PFSK-1 (cell line): ENCODE data around the gene CACNG7.

Source experiments
- FOXP2 ChIP-seq: optimal IDR thresholded peaks from 2 replicates; pipeline ENCODE3; 2011; ENCODE audit warnings: borderline replicate concordance, control low read depth, inconsistent platforms; ENCODE audit not compliant: insufficient read depth; ENCODE audit errors: extremely low read length, extremely low read depth
- POLR2AphosphoS5 ChIP-seq: IDR thresholded peaks from 2 replicates; pipeline ENCODE4 v1.6.1; 2012; ENCODE audit warnings: low read depth, mild to moderate bottlenecking, control low read depth, low read length, moderate library complexity
- SIN3A ChIP-seq: IDR thresholded peaks from 2 replicates; pipeline ENCODE4 v1.6.1; 2012; ENCODE audit warnings: mild to moderate bottlenecking, low read length, moderate library complexity, borderline replicate concordance; ENCODE audit not compliant: insufficient read depth
- TAF1 ChIP-seq: IDR thresholded peaks from 2 replicates; pipeline ENCODE4 v1.6.1; 2012; ENCODE audit warnings: low read length, control low read depth, borderline replicate concordance; ENCODE audit not compliant: insufficient read depth
- TF ChIP-seq, protein P1 (sequence below), 2 experiments: IDR thresholded peaks; 2 replicates each; pipeline versions ENCODE4 v1.6.1 to v1.8.0; 2011 to 2012; ENCODE audit warnings: low read depth in 2 of 2, low read length in 2 of 2, control low read depth in 1 of 2, inconsistent platforms in 1 of 2, mild to moderate bottlenecking in 1 of 2, moderate library complexity in 1 of 2; ENCODE audit not compliant: insufficient read depth in 1 of 2

CACNG7 gene

DNA sequence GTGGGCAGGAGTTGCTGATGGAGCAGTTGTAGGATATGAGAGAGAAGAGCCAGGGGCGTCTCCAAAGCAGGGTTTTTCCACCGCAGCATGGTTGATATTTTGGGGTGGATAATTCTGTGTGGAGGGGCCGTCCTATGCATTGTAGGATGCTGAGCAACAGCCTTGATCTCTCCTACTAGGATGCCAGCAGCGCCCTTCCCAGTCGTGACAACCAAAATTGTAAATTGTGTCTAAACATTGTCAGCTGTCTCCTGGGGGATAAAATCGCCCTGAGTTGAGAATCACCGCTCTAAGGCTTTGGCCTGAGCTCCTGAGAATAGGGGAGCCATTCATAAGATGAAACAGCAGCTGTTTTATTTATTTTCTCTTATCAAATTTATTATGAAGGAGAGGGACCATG, 57.9 kb downstream of the CACNG7 start:
- TF ChIP-seq POLR2AphosphoS5, result no peak
- TF ChIP-seq SIN3A, result no peak
- no peak for TF ChIP-seq TAF1
- TF ChIP-seq, protein P1, sequence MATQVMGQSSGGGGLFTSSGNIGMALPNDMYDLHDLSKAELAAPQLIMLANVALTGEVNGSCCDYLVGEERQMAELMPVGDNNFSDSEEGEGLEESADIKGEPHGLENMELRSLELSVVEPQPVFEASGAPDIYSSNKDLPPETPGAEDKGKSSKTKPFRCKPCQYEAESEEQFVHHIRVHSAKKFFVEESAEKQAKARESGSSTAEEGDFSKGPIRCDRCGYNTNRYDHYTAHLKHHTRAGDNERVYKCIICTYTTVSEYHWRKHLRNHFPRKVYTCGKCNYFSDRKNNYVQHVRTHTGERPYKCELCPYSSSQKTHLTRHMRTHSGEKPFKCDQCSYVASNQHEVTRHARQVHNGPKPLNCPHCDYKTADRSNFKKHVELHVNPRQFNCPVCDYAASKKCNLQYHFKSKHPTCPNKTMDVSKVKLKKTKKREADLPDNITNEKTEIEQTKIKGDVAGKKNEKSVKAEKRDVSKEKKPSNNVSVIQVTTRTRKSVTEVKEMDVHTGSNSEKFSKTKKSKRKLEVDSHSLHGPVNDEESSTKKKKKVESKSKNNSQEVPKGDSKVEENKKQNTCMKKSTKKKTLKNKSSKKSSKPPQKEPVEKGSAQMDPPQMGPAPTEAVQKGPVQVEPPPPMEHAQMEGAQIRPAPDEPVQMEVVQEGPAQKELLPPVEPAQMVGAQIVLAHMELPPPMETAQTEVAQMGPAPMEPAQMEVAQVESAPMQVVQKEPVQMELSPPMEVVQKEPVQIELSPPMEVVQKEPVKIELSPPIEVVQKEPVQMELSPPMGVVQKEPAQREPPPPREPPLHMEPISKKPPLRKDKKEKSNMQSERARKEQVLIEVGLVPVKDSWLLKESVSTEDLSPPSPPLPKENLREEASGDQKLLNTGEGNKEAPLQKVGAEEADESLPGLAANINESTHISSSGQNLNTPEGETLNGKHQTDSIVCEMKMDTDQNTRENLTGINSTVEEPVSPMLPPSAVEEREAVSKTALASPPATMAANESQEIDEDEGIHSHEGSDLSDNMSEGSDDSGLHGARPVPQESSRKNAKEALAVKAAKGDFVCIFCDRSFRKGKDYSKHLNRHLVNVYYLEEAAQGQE (IDR thresholded peaks at IDR 0.05; ENCODE audit: insufficient read depth in 1 of 2, low read depth in 2 of 2, low read length in 2 of 2), result no peak
- TF ChIP-seq FOXP2, result no peak

DNA sequence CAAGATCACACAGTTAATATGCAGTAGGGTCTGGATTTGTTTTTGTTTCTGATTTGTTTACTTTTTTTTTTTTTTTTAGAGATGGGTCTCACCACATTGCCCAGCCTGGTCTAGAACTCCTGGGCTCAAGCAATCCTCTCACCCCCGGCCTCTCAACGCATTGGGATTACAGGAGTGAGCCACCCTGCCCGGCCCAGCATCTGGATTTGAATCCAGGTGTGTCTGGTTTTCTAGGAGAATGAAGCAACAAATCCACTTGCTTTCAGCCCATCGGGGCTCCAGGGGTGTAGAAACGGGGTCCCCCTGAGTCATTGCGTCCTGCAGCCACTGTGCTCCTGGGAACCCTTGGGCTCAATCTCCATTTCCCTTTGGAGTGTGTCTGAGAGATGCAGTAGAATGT, 60.3 kb downstream of the CACNG7 start:
- TF ChIP-seq FOXP2, result no peak
- no peak for TF ChIP-seq SIN3A
- TF ChIP-seq TAF1, result no peak
- TF ChIP-seq POLR2AphosphoS5, result no peak
- TF ChIP-seq, protein P1 (IDR thresholded peaks at IDR 0.05; ENCODE audit: insufficient read depth in 1 of 2, low read depth in 2 of 2, low read length in 2 of 2), result no peak

DNA sequence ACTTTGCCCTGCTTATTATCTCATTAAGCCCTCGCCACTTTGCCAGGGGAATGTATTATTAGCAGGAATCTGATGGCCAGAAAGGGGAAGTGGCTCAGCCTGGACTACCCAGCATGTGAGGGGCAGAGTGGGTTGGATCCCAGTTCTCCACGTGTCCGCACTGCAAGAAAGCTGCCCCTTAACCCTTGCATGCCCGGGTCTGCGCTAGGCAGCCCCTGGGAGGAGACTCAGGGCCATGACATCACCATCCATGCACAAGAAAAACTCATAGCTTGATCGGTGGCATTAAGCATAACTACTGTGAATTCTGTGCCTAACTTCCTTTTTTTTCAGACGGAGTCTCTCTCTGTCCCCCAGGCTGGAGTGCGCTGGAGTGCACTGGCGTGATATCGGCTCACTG, 62.6 kb downstream of the CACNG7 start:
- TF ChIP-seq TAF1 (no peak), FOXP2 (no peak), POLR2AphosphoS5 (no peak), SIN3A (no peak)
- TF ChIP-seq, protein P1 (IDR thresholded peaks at IDR 0.05; ENCODE audit: insufficient read depth in 1 of 2, low read depth in 2 of 2, low read length in 2 of 2), result no peak

DNA sequence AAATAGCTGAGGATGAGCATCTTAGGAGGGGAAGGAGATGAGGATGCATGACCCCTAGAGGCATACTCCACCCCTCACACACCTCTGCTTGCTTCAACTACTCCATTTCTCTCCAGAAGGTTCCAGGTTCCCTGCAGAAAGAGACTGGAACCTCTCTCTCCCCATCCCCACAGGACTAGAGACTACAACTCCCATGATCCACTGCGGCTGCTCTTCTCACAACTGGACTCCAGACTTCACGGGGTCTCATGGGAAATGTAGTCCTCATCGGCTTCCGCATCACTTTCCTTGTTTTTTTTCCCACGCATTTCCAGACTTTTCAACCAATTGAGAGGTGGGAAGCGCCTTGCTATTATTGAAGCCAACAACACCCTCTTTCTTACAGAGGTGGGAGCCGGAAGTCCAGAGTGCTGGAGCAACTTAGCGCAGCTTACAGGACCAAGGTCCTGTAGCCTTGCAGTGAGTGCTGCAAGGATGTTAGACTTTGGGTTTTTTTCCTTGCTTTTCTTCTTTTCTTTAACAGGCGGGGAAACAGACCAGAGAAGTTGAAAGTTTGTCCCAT, 68.4 kb downstream of the CACNG7 start:
- TF ChIP-seq, protein P1 (IDR thresholded peaks at IDR 0.05; ENCODE audit: insufficient read depth in 1 of 2, low read depth in 2 of 2, low read length in 2 of 2), result no peak
- TF ChIP-seq TAF1, result no peak
- TF ChIP-seq FOXP2, result no peak
- TF ChIP-seq SIN3A, result no peak
- no peak for TF ChIP-seq POLR2AphosphoS5
